BE2C (cell line): ENCODE results near the gene CNTNAP3B.
"Not testable (repeated sequence)": the region's sequence is repeated elsewhere in the genome, so short reads cannot be mapped to it uniquely, and the experiment has no call there.

Experiments
- DNase-seq: peaks from one replicate; pipeline ENCODE4 v3.0.0-alpha.2; 2020
- H3K27me3 ChIP-seq: fragments of 250-450 bp; sonication (Bioruptor Pico); 2 replicates; pipeline ENCODE4 v1.5.1; 2020; ENCODE audit warnings: mild to moderate bottlenecking
- H3K36me3 ChIP-seq: fragments of 250-450 bp; sonication (Bioruptor Pico); 2 replicates; pipeline ENCODE4 v1.5.1; 2020; ENCODE audit warnings: mild to moderate bottlenecking
- H3K4me1 ChIP-seq: fragments of 250-450 bp; sonication (Bioruptor Pico); 2 replicates; pipeline ENCODE4 v1.5.1; 2020
- H3K4me3 ChIP-seq: 2 replicates; pipeline ENCODE4 v1.5.1; 2011; ENCODE audit warnings: low read depth, low read length
- H3K9me3 ChIP-seq: fragments of 250-450 bp; sonication (Bioruptor Pico); 2 replicates; pipeline ENCODE4 v1.5.1; 2020

CNTNAP3B gene

GRCh38 chr9:42020639-42021038 lies 108.6 kb downstream of the CNTNAP3B start:
- not testable (repeated sequence) for DNase-seq, H3K9me3 ChIP-seq, H3K4me3 ChIP-seq, H3K4me1 ChIP-seq, H3K36me3 ChIP-seq, H3K27me3 ChIP-seq

- DNase-seq, H3K36me3 ChIP-seq, H3K4me3 ChIP-seq: not testable (repeated sequence)
Observed at GRCh38 chr9:42018220-42018922, 110.9 kb downstream of the CNTNAP3B start.

GRCh38 chr9:42014317-42014716 lies 114.9 kb downstream of the CNTNAP3B start:
- H3K36me3 ChIP-seq, H3K9me3 ChIP-seq, DNase-seq, H3K4me1 ChIP-seq, H3K4me3 ChIP-seq, H3K27me3 ChIP-seq: not testable (repeated sequence)

More at GRCh38 chr9:42018220-42018922, 110.9 kb downstream of the CNTNAP3B start:
- H3K9me3 ChIP-seq, H3K27me3 ChIP-seq, H3K4me1 ChIP-seq: not testable (repeated sequence)

GRCh38 chr9:41991607-41992006 lies 137.6 kb downstream of the CNTNAP3B start:
- not testable (repeated sequence) for H3K4me3 ChIP-seq, DNase-seq, H3K27me3 ChIP-seq, H3K36me3 ChIP-seq, H3K9me3 ChIP-seq, H3K4me1 ChIP-seq

GRCh38 chr9:41980271-41980670 lies 149.0 kb downstream of the CNTNAP3B start:
- H3K4me3 ChIP-seq, H3K36me3 ChIP-seq, H3K4me1 ChIP-seq, DNase-seq, H3K9me3 ChIP-seq, H3K27me3 ChIP-seq: not testable (repeated sequence)

- H3K9me3 ChIP-seq: not testable (repeated sequence)
Observed at GRCh38 chr9:41977965-41978600, 151.1 kb downstream of the CNTNAP3B start.

GRCh38 chr9:41974906-41975305 lies 154.3 kb downstream of the CNTNAP3B start:
- not testable (repeated sequence) for H3K27me3 ChIP-seq, DNase-seq, H3K4me1 ChIP-seq, H3K9me3 ChIP-seq, H3K4me3 ChIP-seq, H3K36me3 ChIP-seq

More at GRCh38 chr9:41977965-41978600, 151.1 kb downstream of the CNTNAP3B start:
- not testable (repeated sequence) for H3K4me1 ChIP-seq, DNase-seq, H3K4me3 ChIP-seq, H3K36me3 ChIP-seq, H3K27me3 ChIP-seq

- H3K36me3 ChIP-seq, DNase-seq, H3K9me3 ChIP-seq, H3K4me3 ChIP-seq, H3K4me1 ChIP-seq, H3K27me3 ChIP-seq: not testable (repeated sequence)
Observed at GRCh38 chr9:41953007-41953406, 176.2 kb downstream of the CNTNAP3B start.

GRCh38 chr9:41941738-41942137 lies 187.5 kb downstream of the CNTNAP3B start:
- DNase-seq, H3K27me3 ChIP-seq, H3K9me3 ChIP-seq, H3K4me3 ChIP-seq, H3K36me3 ChIP-seq, H3K4me1 ChIP-seq: not testable (repeated sequence)

- H3K4me1 ChIP-seq, H3K27me3 ChIP-seq, H3K36me3 ChIP-seq, H3K9me3 ChIP-seq, H3K4me3 ChIP-seq, DNase-seq: not testable (repeated sequence)
Observed at GRCh38 chr9:41938143-41938542, 191.1 kb downstream of the CNTNAP3B start.

GRCh38 chr9:41935727-41936126 lies 193.5 kb downstream of the CNTNAP3B start:
- H3K36me3 ChIP-seq, DNase-seq, H3K4me1 ChIP-seq, H3K27me3 ChIP-seq, H3K9me3 ChIP-seq, H3K4me3 ChIP-seq: not testable (repeated sequence)

GRCh38 chr9:41929172-41929571 lies 200.1 kb downstream of the CNTNAP3B start:
- not testable (repeated sequence) for H3K4me1 ChIP-seq, H3K36me3 ChIP-seq, H3K27me3 ChIP-seq, H3K9me3 ChIP-seq, DNase-seq, H3K4me3 ChIP-seq

- not testable (repeated sequence) for H3K36me3 ChIP-seq, H3K27me3 ChIP-seq, H3K4me3 ChIP-seq, DNase-seq, H3K9me3 ChIP-seq, H3K4me1 ChIP-seq
Observed at GRCh38 chr9:41917374-41917773, 211.9 kb downstream of the CNTNAP3B start.

- not testable (repeated sequence) for H3K4me1 ChIP-seq, H3K27me3 ChIP-seq, H3K4me3 ChIP-seq, H3K36me3 ChIP-seq, H3K9me3 ChIP-seq, DNase-seq
Observed at GRCh38 chr9:41905488-41905887, 223.7 kb downstream of the CNTNAP3B start.

- not testable (repeated sequence) for H3K4me3 ChIP-seq, H3K36me3 ChIP-seq, H3K4me1 ChIP-seq, H3K27me3 ChIP-seq, H3K9me3 ChIP-seq, DNase-seq
Observed at GRCh38 chr9:41902762-41903161, 226.5 kb downstream of the CNTNAP3B start.

- H3K36me3 ChIP-seq, H3K9me3 ChIP-seq, H3K27me3 ChIP-seq, H3K4me1 ChIP-seq, H3K4me3 ChIP-seq, DNase-seq: not testable (repeated sequence)
Observed at GRCh38 chr9:41898720-41899343, 230.4 kb downstream of the CNTNAP3B start.
